SKM-1 (cell line): ENCODE measurements around the gene FAM151A.
"Not testable (repeated sequence)": the region's sequence is repeated elsewhere in the genome, so short reads cannot be mapped to it uniquely, and the experiment has no call there.

ENCODE experiments used
- DNase-seq: peaks from one replicate; lab custom pipeline; 2025; ENCODE audit not compliant: unreplicated experiment; lab: John Stamatoyannopoulos, UW

FAM151A gene

DNA sequence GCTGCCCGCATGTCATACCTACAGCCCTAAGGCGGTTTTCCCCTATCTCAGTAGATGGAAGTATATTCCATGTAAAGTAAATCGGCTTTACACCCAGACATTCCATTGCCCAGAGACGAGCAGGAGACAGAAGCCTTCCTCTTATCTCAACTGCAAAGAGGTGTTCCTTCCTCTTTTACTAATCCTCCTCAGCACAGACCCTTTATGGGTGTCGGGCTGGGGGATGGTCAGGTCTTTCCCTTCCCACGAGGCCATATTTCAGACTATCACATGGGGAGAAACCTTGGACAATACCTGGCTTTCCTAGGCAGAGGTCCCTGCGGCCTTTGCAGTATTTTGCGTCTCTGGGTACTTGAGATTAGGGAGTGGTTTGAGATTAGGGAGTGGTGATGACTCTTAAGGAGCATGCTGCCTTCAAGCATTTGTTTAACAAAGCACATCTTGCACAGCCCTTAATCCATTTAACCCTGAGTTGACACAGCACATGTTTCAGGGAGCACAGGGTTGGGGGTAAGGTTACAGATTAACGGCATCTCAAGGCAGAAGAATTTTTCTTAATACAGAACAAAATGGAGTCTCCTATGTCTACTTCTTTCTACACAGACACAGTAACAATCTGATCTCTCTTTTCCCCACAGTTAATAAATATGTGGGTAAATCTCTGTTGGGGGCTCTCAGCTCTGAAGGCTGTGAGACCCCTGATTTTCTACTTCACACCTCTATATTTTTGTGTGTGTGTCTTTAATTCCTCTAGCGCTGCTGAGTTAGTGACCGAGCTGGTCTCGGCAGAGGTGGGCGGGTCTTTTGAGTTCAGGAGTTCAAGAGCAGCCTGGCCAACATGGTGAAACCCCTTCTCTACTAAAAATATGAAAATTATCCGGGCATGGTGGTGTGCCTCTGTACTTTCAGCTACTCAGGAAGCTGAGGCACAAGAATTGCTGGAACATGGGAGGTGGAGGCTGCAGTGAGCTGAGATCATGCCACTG is 13.4 kb upstream of the FAM151A start:
- not testable (repeated sequence) for DNase-seq

DNA sequence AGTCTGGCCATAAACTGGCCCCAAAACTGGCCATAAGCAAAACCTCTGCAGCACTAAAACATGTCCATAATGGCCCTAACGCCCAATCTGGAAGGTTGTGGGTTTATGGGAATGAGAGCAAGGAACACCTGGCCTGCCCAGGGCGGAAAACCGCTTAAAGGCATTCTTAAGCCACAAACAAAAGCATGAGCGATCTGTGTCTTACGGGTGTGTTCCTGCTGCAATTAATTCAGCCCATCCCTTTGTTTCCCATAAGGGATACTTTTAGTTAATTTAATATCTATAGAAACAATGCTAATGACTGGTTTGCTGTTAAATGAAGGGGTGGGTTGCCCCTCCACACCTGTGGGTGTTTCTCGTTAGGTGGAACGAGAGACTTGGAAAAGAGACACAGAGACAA is 12.5 kb upstream of the FAM151A start:
- not testable (repeated sequence) for DNase-seq

DNA sequence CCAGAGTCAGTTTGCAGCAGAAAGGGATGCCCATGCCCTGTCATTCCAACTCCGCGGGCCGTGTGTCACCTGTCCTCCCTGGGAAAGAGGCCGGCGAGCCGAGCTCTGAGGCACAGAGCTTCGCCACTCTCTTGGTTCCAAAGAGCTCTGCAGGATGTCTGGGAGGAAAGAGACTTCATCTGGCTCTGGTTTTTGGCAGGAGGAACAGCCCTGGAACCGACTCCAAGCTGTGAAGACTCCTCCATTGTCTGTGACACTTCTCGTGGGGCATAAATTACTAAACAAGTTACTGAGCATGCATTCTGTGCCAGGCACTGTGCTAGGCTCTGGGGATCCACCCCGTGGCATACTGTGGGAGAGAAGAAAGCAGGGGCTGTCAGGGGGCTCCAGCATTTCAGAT is 3.9 kb upstream of the FAM151A start:
- no peak for DNase-seq

DNA sequence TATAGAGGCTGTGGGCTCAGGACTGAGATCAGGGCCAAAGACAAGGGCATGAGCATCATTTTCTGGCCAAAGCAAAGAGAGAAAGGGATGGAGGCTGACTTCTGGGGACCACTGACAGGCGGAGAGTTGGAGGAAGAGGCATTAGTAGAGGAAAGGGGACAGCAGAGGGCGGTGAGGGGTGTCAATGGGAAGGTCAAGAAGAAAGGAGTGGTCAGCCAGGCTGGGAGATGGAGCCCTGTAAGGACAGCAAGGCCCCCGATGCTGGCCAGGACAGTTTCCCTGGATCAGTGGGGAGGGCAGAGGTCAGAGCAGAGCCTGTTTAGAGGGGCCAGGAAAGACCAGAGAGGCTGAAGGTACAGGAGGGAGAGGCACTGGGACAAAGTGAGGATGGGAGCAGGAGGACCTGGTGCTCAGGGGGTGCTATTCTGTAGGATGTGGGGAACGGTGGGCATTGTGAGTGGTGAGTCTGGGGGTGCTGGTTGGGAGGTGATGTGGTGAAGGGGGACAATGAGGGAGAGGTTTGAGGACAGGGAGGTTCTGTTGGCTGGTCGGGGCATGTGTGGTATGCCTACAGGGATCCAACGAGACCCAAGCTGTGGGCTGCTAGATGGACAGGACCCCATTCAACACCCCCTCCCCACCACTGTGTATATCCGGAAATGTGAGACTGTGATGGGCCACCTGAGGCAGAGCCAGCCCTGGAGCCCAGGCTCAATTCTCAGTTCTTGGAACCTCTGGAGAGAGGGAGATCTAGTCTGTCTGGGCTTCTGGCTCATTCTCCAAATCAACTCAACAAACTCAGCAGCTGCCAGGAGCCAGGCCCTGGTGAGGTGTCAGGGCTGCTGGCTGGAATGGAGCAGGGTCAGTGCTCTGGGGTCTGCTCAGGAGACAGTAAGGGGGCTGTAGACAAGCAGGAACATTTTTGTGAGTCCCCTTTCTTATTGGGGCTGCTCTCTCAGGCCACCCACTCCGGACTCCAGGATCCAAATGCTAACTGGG is 1.4 kb upstream of the FAM151A start:
- no peak for DNase-seq

DNA sequence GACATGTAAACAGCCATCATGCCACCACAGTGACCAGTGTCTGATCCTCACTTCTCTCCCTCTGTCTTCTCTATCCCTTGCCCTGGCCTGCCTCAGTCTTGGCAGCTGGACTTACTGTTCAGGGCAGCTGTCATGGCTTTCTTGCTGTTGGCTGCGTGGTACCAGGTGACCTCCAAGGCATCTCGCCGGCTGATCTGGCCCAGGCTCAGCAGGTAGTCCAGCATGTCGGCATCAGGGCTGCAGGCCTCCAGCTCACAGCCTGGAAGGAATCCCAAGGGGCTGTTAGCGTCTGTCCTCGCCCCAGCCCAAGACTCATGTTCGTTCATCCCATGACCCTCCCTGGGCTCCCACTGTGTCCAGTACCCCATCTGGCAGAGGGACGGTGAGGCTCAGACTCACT is 3.6 kb downstream of the FAM151A start:
- DNase-seq: no peak

DNA sequence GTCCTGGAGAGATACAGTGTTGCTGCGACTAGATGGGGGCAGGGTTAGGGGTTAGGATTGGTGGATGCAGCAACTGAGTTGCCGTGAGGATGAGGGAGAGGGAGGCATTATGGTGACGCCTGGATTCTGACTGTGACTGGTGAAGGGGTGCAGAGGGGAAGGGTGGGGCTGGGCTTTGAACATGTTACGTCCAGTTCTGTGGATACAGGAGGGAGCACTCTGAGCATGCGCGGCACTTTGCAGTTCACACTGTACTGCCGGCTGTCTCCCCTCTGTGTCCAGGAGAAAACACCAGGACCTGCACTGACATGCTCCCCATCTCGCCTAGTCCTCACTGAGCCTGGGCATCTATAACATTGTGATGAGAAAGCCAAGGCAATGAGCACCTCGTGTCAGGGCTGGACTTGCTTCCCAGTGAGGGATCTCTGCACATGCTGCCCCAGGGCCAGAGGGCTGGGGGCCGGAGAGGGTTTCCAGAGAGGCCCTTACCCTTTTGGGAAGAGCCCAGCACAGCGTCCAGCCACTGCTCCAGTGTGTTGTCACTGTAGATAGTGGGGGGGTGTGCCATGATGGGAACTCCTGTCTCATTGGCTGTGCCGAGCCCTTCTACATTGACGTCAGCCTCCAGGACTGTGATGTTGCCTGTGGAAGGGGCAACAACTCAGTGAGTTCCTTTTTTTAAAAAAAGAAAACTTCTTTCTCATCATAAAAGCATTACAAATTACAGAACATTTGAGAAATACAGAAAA is 7.6 kb downstream of the FAM151A start:
- DNase-seq: no peak

DNA sequence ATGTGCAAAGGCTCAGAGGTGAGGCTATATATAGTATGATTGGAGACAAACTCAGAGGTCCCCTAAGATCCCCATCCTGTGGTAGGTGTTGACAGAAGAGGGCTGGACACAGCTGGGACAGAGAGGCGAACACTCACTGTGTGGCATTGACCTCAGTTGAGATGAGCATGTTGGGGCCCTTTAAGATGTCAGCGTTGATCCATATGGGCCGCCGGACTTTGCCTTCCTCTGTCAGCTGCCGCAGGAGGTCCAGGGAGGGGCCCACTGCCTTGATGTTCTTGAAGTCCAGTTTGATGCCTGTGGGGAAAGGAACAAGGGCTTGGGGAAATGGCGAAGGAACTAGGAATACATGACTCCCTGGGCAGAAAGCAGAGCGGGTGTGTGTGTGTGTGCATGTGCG is 8.8 kb downstream of the FAM151A start:
- DNase-seq: no peak

DNA sequence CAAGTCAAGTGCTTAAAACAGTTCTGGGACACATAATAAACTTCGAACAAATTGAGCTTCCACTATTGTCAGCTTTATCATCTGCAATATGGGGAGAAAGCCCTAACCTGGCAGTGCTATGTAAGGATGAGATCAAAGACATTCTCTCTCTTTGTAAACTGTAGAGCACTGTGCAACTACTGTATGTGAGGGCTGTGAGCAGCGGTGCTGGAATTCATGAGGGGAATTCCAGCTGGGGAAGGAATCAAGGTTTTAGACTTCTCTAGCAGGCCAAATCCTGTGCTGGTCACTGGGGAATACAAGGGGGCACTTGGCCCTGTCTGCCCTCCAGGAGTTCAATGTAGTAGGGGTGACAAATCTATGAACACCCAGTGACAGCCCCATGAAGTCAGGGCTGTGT is 9.3 kb downstream of the FAM151A start:
- no peak for DNase-seq

DNA sequence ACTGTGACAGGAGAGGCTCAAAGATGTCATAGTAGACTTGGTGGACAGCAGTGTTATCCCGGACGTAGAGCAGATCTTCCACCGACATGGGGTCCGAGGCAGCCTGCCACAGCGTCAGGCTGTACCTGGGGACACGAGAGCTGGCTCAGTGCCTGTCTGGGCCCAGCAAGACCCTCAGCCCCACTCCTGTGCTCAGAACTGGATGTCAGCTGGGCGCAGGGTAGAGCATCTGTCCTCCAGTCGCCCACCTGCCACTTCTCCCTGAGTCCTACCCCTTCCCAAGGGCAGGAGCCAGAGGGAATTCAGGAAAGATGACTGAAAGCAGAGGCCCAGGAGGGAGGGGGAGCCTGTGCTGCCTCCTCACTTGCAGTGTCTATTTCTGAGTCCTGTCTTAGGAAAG is 11.7 kb downstream of the FAM151A start:
- no peak for DNase-seq

DNA sequence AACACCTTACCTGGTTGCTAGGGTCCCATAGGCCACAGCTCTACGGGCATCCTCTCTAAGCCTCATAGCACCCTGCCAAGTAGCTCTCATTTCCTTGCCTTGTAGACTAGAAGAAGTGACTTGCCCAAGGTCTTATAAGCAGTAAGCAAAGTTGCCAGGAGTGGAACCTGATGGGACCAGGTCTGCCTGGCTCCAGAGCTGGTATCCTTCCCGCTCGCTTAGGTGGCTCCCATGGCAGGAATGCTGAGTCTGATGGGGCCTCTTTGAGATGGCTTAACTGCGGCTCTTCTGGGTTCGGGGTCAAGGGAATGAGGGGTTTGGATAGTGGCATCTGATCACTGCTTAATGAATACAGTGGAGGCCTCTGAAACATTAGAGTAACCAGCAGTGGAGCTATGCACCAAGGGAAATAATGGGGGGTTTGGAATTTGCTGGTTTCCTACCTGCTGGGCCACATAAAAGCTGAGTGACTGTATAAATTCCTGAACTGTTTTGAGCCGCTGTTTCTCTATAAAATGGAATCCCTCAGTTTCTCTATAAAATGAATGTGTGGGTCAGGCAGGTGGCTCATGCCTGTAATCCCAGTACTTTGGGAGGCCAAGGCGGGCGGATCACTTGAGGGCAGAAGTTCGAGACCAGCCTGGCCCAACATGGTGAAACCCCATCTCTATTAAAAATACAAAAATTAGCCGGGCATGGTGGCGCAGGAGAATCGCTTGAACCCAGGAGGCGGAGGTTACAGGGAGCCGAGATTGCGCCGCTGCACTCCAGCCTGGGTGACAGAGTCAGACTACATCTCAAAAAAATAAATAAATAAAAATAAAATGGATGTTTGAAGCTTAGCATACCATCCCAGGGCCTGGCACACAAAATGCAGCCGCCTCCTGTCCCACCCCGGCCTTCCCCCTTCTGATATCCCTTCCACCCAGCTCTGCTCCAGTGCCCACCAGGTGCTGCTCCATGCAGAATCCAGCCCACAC is 12.4 kb downstream of the FAM151A start:
- DNase-seq: no peak

DNA sequence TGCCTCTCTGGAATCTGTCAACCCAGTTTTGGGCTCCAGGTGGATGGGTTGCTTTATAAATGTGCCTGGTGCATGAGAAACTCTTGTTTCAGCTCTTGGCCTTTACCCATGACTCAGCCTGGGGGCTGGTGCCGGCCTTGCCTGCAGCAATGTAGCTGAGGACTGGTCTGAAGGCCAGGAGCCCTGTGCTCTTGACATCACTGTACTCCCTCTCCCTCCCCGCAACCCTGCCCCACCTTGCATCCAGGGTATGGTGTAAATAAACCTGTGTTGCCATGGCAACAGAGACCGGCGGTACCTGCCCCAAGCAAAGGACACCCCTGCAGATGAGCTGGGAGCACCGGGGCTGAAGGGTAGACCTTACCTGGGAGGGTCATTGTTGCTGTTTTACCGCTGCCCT is 13.3 kb downstream of the FAM151A start:
- no peak for DNase-seq

DNA sequence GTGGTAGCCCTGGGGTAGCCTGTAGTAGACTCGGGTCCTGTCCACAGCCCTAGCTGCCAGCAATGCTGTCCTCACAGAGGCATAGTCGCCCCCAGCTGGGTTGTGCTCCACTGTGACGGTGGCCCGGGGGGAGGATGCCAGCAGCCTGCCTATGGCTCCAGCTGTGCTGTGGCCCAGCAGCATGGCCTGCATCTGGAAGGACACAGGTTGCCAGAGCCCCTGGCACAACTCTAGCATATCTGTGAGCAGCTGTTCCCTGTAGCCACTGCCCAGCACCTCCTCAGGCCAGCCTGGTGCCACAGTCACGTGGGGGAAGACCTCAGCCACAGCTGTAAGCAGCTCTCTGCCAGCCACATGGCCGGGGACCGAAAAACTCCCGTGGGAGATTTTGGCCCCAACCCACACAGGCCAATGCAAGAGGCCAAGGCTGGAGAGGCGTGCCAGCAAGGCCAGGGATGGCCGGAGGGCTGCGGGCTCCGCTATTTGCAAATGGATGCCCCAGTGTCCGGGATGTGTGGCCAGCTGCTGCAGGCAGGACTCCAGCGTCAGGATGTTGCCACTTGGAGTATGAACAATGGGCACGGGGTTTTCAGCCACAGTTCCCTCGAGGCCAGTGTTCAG is 13.9 kb downstream of the FAM151A start:
- no peak for DNase-seq

DNA sequence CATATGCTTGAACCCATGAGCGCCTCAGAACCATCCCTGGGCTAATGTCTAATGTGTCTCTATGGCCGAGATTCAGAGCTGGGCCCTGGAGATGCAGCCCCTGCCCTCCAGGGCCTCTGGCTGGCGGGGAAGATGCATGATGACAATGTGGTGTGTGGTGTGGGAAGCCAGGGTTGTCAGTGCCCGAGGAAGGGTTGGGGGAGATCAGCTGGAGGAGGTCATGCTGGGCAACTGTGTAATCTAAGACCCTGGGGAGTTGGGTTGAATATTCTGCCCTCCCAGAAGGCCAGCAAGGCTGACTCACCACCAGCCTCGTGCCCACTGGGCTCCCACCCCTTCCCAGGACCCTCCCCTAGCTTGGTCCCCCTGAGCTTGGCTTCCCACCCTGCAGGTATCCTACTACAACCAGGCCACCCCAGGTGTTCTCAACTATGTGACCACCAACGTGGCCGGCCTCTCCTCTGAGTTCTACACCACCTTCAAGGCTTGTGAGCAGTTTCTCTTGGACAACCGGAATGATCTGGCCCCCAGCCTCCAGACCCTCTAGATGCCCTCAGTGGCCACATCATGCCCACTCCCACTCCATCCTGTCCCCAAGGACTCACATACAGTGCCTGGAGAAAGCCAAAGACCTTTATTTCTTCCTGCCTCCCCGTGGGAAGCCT is 14.6 kb downstream of the FAM151A start:
- no peak for DNase-seq

DNA sequence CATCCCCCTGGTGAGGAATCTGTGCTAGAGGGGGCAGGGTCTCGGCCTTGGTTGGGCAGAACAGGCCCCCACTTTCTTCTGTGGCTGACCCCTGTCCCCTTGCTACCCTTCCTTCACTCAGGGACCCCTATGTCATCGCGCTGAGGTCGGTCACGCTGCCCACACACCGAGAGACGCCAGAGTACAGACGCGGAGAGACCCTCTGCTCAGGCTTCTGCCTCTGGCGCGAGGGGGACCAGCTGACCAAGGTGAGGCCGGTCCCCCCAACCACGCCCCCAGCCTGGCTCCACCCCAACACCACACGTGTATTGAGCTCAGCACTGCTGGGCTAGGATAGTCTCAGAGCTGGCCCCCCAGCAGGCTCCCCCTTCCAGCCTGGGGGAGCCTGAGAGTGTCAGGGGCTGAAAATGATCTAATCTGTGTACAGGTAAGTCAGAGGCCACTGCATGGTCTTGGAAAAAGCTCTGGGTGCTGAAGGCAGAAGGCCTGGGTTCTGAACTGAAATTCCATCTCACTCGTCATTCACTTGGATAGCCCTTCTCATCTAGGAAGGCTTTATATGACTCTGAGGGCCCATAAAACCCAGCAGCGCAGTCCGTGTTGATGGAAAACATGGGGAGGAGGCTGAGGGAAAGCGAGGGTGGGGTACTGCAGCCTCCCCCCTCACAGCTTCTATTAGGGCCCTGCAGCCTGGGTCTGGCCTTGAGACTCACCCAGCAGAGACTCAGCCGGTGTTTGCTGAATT is 15.3 kb downstream of the FAM151A start:
- DNase-seq: no peak

DNA sequence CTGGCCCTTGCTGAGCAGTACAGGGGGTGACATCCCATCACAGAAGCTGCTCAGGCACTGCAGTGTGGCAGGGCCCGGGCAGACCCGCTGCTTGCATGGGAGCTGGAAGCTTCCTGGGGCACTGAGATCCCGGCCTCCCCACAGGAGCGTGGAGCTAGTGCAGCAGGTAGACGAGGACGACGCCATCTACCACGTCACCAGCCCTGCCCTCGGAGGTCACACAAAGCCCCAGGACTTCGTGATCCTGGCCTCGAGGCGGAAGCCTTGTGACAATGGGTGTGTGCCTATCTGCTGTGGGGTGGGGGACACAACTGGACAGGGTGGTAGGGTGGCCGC is 16.4 kb downstream of the FAM151A start:
- no peak for DNase-seq

DNA sequence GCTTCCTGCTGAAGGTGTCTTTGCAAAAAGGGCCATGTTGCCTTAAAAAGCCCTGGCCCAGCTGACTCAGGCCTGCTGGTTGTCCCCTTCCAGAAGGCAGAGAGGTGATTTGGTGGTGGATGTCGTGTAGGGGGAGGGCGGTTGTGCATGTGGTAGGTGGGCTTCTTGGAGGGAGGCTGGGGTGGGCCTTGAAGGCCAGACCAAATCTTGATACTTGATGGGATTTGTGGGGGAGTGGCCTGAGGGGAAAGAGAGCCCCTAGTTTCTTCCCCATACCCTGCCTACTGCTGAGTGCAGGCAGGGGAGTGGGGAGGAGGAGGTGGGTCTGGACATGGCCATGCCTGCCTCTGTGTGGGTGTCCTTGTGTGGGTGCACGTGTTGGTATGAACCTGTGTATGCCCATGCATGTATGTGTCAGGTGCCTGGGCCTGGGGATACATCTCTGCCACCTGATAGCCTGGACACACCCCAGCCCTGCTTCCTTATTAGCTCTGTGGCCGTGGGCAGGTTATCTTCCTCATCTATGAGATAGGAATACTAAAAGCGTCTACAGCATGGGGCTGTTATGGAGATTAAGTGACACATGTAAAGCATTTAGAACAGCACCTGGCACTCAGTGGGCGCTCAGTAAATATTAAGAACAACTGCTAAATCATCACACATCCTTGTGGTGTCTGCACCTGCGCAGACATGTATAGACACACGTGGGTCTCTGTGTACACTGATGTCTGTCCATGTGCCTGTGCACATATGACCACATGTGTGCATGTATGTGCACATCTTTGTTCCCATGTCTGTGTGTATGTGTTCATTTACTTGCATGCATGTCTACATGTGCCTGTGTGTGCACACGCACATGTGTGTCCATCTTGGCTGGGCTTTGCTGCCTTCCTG is 17.0 kb downstream of the FAM151A start:
- no peak for DNase-seq
